HEK293 (cell line): Measurements from ENCODE around the gene UCK2.

ENCODE experiments used
- CTCF ChIA-PET: fragments of 350-600 bp; formaldehyde crosslinking; extraction: SDS; loops from one replicate; lab custom pipeline; 2021; ENCODE audit warnings: antibody characterized with exemption; lab: Yijun Ruan, JAX
- POLR2A ChIA-PET: fragments of 300-600 bp; formaldehyde crosslinking; extraction: SDS; loops from one replicate; lab custom pipeline; 2020; ENCODE audit warnings: antibody characterized with exemption, inconsistent platforms; lab: Yijun Ruan, JAX
- H3K27ac ChIP-seq: fragments of 200-500 bp; sonication (Bioruptor generic); 2 replicates; pipeline ENCODE4 v1.5.1; 2014; ENCODE audit warnings: low read depth, low read length, control low read depth, inconsistent platforms; ENCODE audit errors: extremely low read depth
- H3K36me3 ChIP-seq, 2 experiments: fragments of 200-500 bp in 1 of 2; sonication (Bioruptor generic) in 1 of 2; 1 replicate in 1 of 2; 2 replicates in 1 of 2; pipeline ENCODE4 v1.5.1; 2014 to 2017; ENCODE audit warnings: inconsistent platforms in 2 of 2, low read length in 2 of 2; ENCODE audit not compliant: control insufficient read depth in 2 of 2, insufficient read depth in 1 of 2
- H3K4me1 ChIP-seq: fragments of 200-500 bp; sonication (Bioruptor generic); 2 replicates; pipeline ENCODE4 v1.5.1; 2014; ENCODE audit warnings: mild to moderate bottlenecking, low read length, inconsistent platforms; ENCODE audit not compliant: control insufficient read depth, insufficient read depth
- H3K4me3 ChIP-seq: 2 replicates; pipeline ENCODE4 v1.5.1; 2011; ENCODE audit warnings: low read depth, mild to moderate bottlenecking, control low read depth, low read length, moderate library complexity
- H3K9me3 ChIP-seq: fragments of 200-500 bp; sonication (Bioruptor generic); 2 replicates; pipeline ENCODE4 v1.5.1; 2014; ENCODE audit warnings: low read depth, low read length, inconsistent platforms; ENCODE audit not compliant: control insufficient read depth, insufficient read depth
- BCL11A ChIP-seq: fragments of 450-650 bp; formaldehyde crosslinking; IDR thresholded peaks from 2 replicates; pipeline ENCODE4 v1.5.1; 2016; ENCODE audit warnings: low read depth, missing biosample characterization, missing genetic modification characterization
- OVOL3 ChIP-seq: fragments of 450-650 bp; formaldehyde crosslinking; IDR thresholded peaks from 2 replicates; pipeline ENCODE4 v1.5.1; 2016; ENCODE audit warnings: missing biosample characterization, missing genetic modification characterization
- RBAK ChIP-seq: fragments of 450-650 bp; formaldehyde crosslinking; IDR thresholded peaks from 2 replicates; pipeline ENCODE4 v1.5.1; 2016; ENCODE audit warnings: missing biosample characterization, missing genetic modification characterization
- ZBTB1 ChIP-seq: fragments of 450-650 bp; formaldehyde crosslinking; IDR thresholded peaks from 2 replicates; pipeline ENCODE4 v1.5.1; 2016; ENCODE audit warnings: missing biosample characterization, missing genetic modification characterization
- ZBTB21 ChIP-seq: fragments of 450-650 bp; formaldehyde crosslinking; IDR thresholded peaks from 2 replicates; pipeline ENCODE4 v1.5.1; 2017; ENCODE audit warnings: missing biosample characterization, missing genetic modification characterization
- ZNF146 ChIP-seq: fragments of 450-650 bp; formaldehyde crosslinking; IDR thresholded peaks from 2 replicates; pipeline ENCODE4 v1.5.1; 2016; ENCODE audit warnings: missing biosample characterization, missing genetic modification characterization
- ZNF169 ChIP-seq: fragments of 450-650 bp; formaldehyde crosslinking; IDR thresholded peaks from 2 replicates; pipeline ENCODE4 v1.5.1; 2016; ENCODE audit warnings: missing biosample characterization, missing genetic modification characterization
- ZNF19 ChIP-seq: fragments of 450-650 bp; formaldehyde crosslinking; IDR thresholded peaks from 2 replicates; pipeline ENCODE4; 2016; ENCODE audit warnings: missing biosample characterization, missing genetic modification characterization, low read depth
- ZNF274 ChIP-seq, 2 experiments: fragments of 200-500 bp in 1 of 2; fragments of 450-650 bp in 1 of 2; sonication (Bioruptor generic) in 1 of 2; formaldehyde crosslinking in 1 of 2; IDR thresholded peaks; 2 replicates each; pipeline versions ENCODE4 v1.5.1 to v1.6.1; 2014 to 2016; ENCODE audit warnings: borderline replicate concordance in 1 of 2, inconsistent platforms in 1 of 2, low read length in 1 of 2, missing biosample characterization in 1 of 2, missing genetic modification characterization in 1 of 2
- ZNF394 ChIP-seq: fragments of 450-650 bp; formaldehyde crosslinking; IDR thresholded peaks from 2 replicates; pipeline ENCODE4 v1.5.1; 2016; ENCODE audit warnings: missing biosample characterization, missing genetic modification characterization, mild to moderate bottlenecking, moderate library complexity, borderline replicate concordance
- ZNF433 ChIP-seq: fragments of 450-650 bp; formaldehyde crosslinking; IDR thresholded peaks from 2 replicates; pipeline ENCODE4 v1.5.1; 2016; ENCODE audit warnings: missing biosample characterization, missing genetic modification characterization, low read depth
- ZNF501 ChIP-seq: fragments of 450-650 bp; formaldehyde crosslinking; IDR thresholded peaks from 2 replicates; pipeline ENCODE4 v1.5.1; 2016; ENCODE audit warnings: missing biosample characterization, missing genetic modification characterization
- ZNF530 ChIP-seq: fragments of 450-650 bp; formaldehyde crosslinking; IDR thresholded peaks from 2 replicates; pipeline ENCODE4 v1.5.1; 2016; ENCODE audit warnings: low read depth, missing biosample characterization, missing genetic modification characterization
- ZNF560 ChIP-seq: fragments of 450-650 bp; formaldehyde crosslinking; IDR thresholded peaks from 2 replicates; pipeline ENCODE4 v1.5.1; 2017; ENCODE audit warnings: missing biosample characterization, missing genetic modification characterization, borderline replicate concordance
- ZNF571 ChIP-seq: fragments of 450-650 bp; formaldehyde crosslinking; IDR thresholded peaks from 2 replicates; pipeline ENCODE4 v1.5.0; 2017; ENCODE audit warnings: missing biosample characterization, missing genetic modification characterization
- ZNF664 ChIP-seq: fragments of 450-650 bp; formaldehyde crosslinking; IDR thresholded peaks from 2 replicates; pipeline ENCODE4 v1.5.1; 2016; ENCODE audit warnings: missing biosample characterization, missing genetic modification characterization
- ZNF747 ChIP-seq: fragments of 450-650 bp; formaldehyde crosslinking; IDR thresholded peaks from 2 replicates; pipeline ENCODE4 v1.5.1; 2016; ENCODE audit warnings: missing biosample characterization, missing genetic modification characterization
- ZNF776 ChIP-seq: fragments of 450-650 bp; formaldehyde crosslinking; IDR thresholded peaks from 2 replicates; pipeline ENCODE4 v1.5.0; 2017; ENCODE audit warnings: missing biosample characterization, missing genetic modification characterization, borderline replicate concordance
- TF ChIP-seq, protein P1 (sequence below): fragments of 450-650 bp; formaldehyde crosslinking; IDR thresholded peaks from 2 replicates; pipeline ENCODE4 v1.5.1; 2017; ENCODE audit warnings: missing biosample characterization, missing genetic modification characterization
- TF ChIP-seq, protein P2 (sequence below): fragments of 450-650 bp; formaldehyde crosslinking; IDR thresholded peaks from 2 replicates; pipeline ENCODE4 v1.5.1; 2016; ENCODE audit warnings: missing biosample characterization, missing genetic modification characterization
- TF ChIP-seq, protein P3 (sequence below): fragments of 450-650 bp; formaldehyde crosslinking; IDR thresholded peaks from 2 replicates; pipeline ENCODE4 v1.5.1; 2016; ENCODE audit warnings: missing biosample characterization, missing genetic modification characterization
- TF ChIP-seq, protein P4 (sequence below): fragments of 450-650 bp; IDR thresholded peaks from 2 replicates; pipeline ENCODE4 v1.5.1; 2018; ENCODE audit warnings: missing biosample characterization, missing genetic modification characterization
- TF ChIP-seq, protein P5 (sequence below): fragments of 450-650 bp; formaldehyde crosslinking; IDR thresholded peaks from 2 replicates; pipeline ENCODE4 v1.5.1; 2016; ENCODE audit warnings: missing biosample characterization, missing genetic modification characterization
- TF ChIP-seq, protein P6 (sequence below): fragments of 450-650 bp; formaldehyde crosslinking; IDR thresholded peaks from 2 replicates; pipeline ENCODE4 v1.5.1; 2016; ENCODE audit warnings: missing biosample characterization, missing genetic modification characterization, borderline replicate concordance

Gene UCK2

DNA sequence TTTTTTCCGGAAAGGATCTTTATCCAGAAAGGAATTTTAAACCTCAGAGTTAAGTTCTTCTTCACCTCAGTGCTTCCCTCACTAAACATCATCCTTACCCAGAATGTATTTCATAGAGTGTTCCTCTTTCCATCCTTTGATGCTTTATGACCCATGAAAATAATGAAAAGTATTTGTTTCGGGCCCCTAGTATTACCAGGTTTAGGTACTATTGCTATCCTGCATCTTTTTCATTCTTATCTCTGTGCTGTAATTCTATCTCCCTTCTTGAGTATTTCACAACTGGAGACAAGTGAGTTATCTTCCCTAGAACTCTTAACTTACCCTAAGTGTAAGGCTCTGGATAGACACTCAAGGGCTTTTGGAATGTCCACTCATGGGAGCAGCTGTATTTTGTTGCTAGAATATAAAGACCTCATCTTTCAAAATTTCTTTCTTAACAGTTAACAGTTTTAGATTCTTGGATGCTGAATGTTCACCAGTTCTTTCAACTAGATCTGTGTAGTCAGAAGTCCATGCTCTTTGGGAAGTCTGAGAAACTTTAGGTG is 26.2 kb downstream of the UCK2 start (continued):
- TF ChIP-seq, protein P1, sequence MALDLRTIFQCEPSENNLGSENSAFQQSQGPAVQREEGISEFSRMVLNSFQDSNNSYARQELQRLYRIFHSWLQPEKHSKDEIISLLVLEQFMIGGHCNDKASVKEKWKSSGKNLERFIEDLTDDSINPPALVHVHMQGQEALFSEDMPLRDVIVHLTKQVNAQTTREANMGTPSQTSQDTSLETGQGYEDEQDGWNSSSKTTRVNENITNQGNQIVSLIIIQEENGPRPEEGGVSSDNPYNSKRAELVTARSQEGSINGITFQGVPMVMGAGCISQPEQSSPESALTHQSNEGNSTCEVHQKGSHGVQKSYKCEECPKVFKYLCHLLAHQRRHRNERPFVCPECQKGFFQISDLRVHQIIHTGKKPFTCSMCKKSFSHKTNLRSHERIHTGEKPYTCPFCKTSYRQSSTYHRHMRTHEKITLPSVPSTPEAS (tag by site-specific recombination), result no peak

DNA sequence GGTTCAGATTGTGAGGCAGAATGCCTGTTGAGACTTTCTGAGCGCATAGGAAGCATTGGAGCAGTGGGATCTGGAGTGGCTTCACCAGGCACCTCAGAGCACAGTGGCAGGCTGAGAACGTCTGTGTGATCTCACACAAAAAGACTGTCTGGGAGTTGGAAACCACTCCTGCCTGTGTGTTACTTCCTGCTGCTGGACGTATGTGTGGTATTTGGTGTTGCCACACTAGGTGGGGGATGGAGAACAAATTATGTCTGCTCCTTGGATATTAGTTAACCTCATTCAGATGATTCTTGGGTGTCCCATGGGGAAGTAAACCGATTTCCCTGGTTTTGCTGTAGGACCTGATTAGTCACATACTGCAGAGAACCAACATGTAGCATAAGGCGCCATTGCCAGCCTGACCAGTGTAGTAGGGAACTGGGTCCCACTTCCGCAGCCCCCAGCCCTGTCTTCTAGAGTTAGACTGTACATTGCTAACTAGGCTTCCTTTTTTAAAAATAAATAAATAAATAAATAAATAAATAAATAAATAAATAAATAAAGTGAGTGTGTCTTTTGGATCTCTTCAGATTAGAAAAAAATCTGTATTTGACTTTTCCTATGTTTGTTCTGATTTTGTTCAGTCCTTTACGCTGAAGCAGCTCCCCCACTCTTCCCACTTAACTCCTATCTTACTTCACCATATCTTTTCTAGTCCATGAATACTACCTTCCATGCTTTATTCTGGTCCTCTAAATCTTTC is 26.9 kb downstream of the UCK2 start:
- Histone ChIP-seq H3K9me3 (no peaks in the 10 kb centered on the region), H3K4me3 (no peak overlapping the region), H3K36me3 (no peaks in the 10 kb centered on the region), H3K27ac (no peak overlapping the region), H3K4me1 (peaks cover 29% of the 10 kb centered on the region)
- ChIA-PET CTCF (interaction anchor here (0.6 to 1.2 kb wide), 2 partner anchors 25 to 74 kb away, joined by 3 to 5 read pairs; no protein-coding TSS in a partner anchor), POLR2A (interaction anchor here (0.8 kb wide), 1 partner anchor 25 kb away, joined by 3 read pairs; no protein-coding TSS in a partner anchor)
- TF ChIP-seq ZNF146 (tag by site-specific recombination) (no peak), ZNF433 (tag by site-specific recombination) (peak; percentile 91), ZNF776 (no peak), ZNF664 (peak; percentile 76; the same call in 1 of the 2 replicates), ZNF169 (tag by site-specific recombination) (no peak), ZNF394 (tag by site-specific recombination) (peak; percentile 99), ZNF274 (IDR thresholded peaks at IDR 0.05; ENCODE audit: low read length) (no peak), ZNF274 (tag by site-specific recombination; IDR thresholded peaks at IDR 0.05; ENCODE audit: borderline replicate concordance) (no peak), OVOL3 (tag by site-specific recombination) (peak; percentile 59; the same call in 1 of the 2 replicates), ZNF530 (tag by site-specific recombination) (0 out of 2 replicates have a peak, but pooled peaks have one; percentile 79), BCL11A (tag by site-specific recombination) (no peak), RBAK (tag by site-specific recombination) (no peak), ZNF19 (tag by site-specific recombination) (no peak), ZNF560 (tag by site-specific recombination) (peak; percentile 88), ZBTB1 (tag by site-specific recombination) (0 out of 2 replicates have a peak, but pooled peaks have one; percentile 54), ZNF501 (tag by site-specific recombination) (peak; percentile 87), ZNF747 (no peak), ZBTB21 (peak; percentile 60), ZNF571 (tag by site-specific recombination) (no peak)
- TF ChIP-seq, protein P2, sequence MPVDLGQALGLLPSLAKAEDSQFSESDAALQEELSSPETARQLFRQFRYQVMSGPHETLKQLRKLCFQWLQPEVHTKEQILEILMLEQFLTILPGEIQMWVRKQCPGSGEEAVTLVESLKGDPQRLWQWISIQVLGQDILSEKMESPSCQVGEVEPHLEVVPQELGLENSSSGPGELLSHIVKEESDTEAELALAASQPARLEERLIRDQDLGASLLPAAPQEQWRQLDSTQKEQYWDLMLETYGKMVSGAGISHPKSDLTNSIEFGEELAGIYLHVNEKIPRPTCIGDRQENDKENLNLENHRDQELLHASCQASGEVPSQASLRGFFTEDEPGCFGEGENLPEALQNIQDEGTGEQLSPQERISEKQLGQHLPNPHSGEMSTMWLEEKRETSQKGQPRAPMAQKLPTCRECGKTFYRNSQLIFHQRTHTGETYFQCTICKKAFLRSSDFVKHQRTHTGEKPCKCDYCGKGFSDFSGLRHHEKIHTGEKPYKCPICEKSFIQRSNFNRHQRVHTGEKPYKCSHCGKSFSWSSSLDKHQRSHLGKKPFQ, result peak; percentile 40; the same call in 1 of the 2 replicates
- TF ChIP-seq, protein P3, sequence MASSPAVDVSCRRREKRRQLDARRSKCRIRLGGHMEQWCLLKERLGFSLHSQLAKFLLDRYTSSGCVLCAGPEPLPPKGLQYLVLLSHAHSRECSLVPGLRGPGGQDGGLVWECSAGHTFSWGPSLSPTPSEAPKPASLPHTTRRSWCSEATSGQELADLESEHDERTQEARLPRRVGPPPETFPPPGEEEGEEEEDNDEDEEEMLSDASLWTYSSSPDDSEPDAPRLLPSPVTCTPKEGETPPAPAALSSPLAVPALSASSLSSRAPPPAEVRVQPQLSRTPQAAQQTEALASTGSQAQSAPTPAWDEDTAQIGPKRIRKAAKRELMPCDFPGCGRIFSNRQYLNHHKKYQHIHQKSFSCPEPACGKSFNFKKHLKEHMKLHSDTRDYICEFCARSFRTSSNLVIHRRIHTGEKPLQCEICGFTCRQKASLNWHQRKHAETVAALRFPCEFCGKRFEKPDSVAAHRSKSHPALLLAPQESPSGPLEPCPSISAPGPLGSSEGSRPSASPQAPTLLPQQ (tag by site-specific recombination), result no peak
- TF ChIP-seq, protein P4, sequence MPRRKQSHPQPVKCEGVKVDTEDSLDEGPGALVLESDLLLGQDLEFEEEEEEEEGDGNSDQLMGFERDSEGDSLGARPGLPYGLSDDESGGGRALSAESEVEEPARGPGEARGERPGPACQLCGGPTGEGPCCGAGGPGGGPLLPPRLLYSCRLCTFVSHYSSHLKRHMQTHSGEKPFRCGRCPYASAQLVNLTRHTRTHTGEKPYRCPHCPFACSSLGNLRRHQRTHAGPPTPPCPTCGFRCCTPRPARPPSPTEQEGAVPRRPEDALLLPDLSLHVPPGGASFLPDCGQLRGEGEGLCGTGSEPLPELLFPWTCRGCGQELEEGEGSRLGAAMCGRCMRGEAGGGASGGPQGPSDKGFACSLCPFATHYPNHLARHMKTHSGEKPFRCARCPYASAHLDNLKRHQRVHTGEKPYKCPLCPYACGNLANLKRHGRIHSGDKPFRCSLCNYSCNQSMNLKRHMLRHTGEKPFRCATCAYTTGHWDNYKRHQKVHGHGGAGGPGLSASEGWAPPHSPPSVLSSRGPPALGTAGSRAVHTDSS (tag by site-specific recombination), result no peak
- TF ChIP-seq, protein P5, sequence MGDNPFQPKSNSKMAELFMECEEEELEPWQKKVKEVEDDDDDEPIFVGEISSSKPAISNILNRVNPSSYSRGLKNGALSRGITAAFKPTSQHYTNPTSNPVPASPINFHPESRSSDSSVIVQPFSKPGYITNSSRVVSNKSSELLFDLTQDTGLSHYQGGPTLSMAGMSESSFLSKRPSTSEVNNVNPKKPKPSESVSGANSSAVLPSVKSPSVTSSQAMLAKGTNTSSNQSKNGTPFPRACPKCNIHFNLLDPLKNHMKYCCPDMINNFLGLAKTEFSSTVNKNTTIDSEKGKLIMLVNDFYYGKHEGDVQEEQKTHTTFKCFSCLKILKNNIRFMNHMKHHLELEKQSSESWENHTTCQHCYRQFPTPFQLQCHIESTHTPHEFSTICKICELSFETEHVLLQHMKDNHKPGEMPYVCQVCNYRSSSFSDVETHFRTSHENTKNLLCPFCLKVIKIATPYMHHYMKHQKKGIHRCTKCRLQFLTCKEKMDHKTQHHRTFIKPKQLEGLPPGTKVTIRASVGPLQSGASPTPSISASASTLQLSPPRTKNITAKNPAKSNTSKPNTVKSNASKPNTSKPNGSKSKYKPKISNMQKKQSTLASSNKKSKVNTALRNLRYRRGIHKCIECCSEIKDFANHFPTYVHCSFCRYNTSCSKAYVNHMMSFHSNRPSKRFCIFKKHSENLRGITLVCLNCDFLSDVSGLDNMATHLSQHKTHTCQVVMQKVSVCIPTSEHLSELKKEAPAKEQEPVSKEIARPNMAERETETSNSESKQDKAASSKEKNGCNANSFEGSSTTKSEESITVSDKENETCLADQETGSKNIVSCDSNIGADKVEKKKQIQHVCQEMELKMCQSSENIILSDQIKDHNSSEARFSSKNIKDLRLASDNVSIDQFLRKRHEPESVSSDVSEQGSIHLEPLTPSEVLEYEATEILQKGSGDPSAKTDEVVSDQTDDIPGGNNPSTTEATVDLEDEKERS (tag by site-specific recombination), result no peak
- TF ChIP-seq, protein P6, sequence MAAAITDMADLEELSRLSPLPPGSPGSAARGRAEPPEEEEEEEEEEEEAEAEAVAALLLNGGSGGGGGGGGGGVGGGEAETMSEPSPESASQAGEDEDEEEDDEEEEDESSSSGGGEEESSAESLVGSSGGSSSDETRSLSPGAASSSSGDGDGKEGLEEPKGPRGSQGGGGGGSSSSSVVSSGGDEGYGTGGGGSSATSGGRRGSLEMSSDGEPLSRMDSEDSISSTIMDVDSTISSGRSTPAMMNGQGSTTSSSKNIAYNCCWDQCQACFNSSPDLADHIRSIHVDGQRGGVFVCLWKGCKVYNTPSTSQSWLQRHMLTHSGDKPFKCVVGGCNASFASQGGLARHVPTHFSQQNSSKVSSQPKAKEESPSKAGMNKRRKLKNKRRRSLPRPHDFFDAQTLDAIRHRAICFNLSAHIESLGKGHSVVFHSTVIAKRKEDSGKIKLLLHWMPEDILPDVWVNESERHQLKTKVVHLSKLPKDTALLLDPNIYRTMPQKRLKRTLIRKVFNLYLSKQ, result peak; percentile 55; the same call in 1 of the 2 replicates
